HCT116 (cell line): ENCODE measurements around the gene UNC93B1. TPM values are rescaled to one million over a fixed set of nuclear protein-coding genes. Genes with fewer than 3 reads are reported as not detected.

Experiments used
- ATAC-seq: fragments of 200-7000 bp; cut with Tn5 transposase; 2 replicates; pipeline ENCODE4 v1.9.1; 2020; ENCODE audit warnings: mild to moderate bottlenecking, moderate library complexity
- BruUV-seq: library from RNA; stranded (reverse); fragments of 400-500 nt; replicated peaks from 2 replicates; lab custom pipeline; 2021; lab: Mats Ljungman, UMichigan
- CTCF ChIA-PET: fragments of 300-600 bp; sonication (Branson Sonifier 250); formaldehyde crosslinking; loops from one replicate; lab custom pipeline; 2021; ENCODE audit warnings: antibody characterized with exemption; lab: Charles Lee
- POLR2A ChIA-PET: fragments of 300-600, 350-600 bp; sonication (Branson Sonifier 250); formaldehyde crosslinking; loops from one replicate; lab custom pipeline; 2021; ENCODE audit warnings: antibody characterized with exemption; lab: Charles Lee
- RAD21 ChIA-PET, 2 experiments: fragments of 300-600 bp; sonication (Branson Sonifier 250); formaldehyde crosslinking; loops; one replicate each; lab custom pipeline; 2023; ENCODE audit warnings: low total read pairs in 2 of 2; ENCODE audit not compliant: uncharacterized antibody in 2 of 2, unreplicated experiment in 2 of 2, low non-redundant PET in 1 of 2; lab: Charles Lee
- DNase-seq: peaks from one replicate; pipeline ENCODE4 v3.0.0-alpha.2; 2010; ENCODE audit warnings: low read depth, low spot score
- H2AFZ ChIP-seq: fragments of 200-600 bp; shearing (Covaris generic), sonication (generic); 2 replicates; pipeline ENCODE4 v1.6.1; 2017; ENCODE audit warnings: low read depth, mixed run types, mixed read lengths, antibody characterized with exemption, low read length; ENCODE audit not compliant: poor library complexity, severe bottlenecking
- H3K27ac ChIP-seq: 2 replicates; pipeline ENCODE4 v1.5.1; 2012; ENCODE audit warnings: low read depth, low read length
- H3K27me3 ChIP-seq: fragments of 200-600 bp; sonication (generic); 2 replicates; pipeline ENCODE4 v1.6.1; 2016; ENCODE audit warnings: mixed run types, low read length, mixed read lengths; ENCODE audit not compliant: insufficient read depth
- H3K36me3 ChIP-seq, 2 experiments: fragments of 200-500 bp in 1 of 2; fragments of 200-600 bp in 1 of 2; sonication (Bioruptor generic) in 1 of 2; sonication (generic) in 1 of 2; 2 replicates each; pipeline versions ENCODE4 v1.5.1 to v1.6.1; 2014 to 2016; ENCODE audit warnings: low read length in 2 of 2, inconsistent platforms in 1 of 2, mixed read lengths in 1 of 2, mixed run types in 1 of 2; ENCODE audit not compliant: insufficient read depth in 2 of 2, control insufficient read depth in 1 of 2
- H3K4me1 ChIP-seq, 2 experiments: fragments of 200-600 bp in 1 of 2; sonication (generic) in 1 of 2; 2 replicates each; pipeline versions ENCODE4 v1.5.1 to v1.6.1; 2012 to 2017; ENCODE audit warnings: low read length in 2 of 2, inconsistent platforms in 1 of 2, mild to moderate bottlenecking in 1 of 2, mixed read lengths in 1 of 2, mixed run types in 1 of 2, moderate library complexity in 1 of 2; ENCODE audit not compliant: insufficient read depth in 2 of 2, control insufficient read depth in 1 of 2
- H3K4me2 ChIP-seq: fragments of 200-600 bp; sonication (generic); 2 replicates; pipeline ENCODE4 v1.6.1; 2017; ENCODE audit warnings: mixed run types, low read length, mixed read lengths
- H3K4me3 ChIP-seq, 2 experiments: fragments of 200-600 bp in 1 of 2; sonication (generic) in 1 of 2; replicated peaks in 1 of 2; 2 replicates each; pipeline ENCODE4 v1.5.1; 2011 to 2016; ENCODE audit warnings: low read length in 2 of 2, control low read depth in 1 of 2, low read depth in 1 of 2, mild to moderate bottlenecking in 1 of 2, mixed read lengths in 1 of 2, mixed run types in 1 of 2
- H3K79me2 ChIP-seq: fragments of 200-600 bp; sonication (generic); 2 replicates; pipeline ENCODE4 v1.6.1; 2017; ENCODE audit warnings: mild to moderate bottlenecking, mixed run types, low read length, moderate library complexity, mixed read lengths; ENCODE audit not compliant: insufficient read depth
- H3K9ac ChIP-seq: fragments of 200-600 bp; sonication (generic); 2 replicates; pipeline ENCODE4 v1.6.1; 2016; ENCODE audit warnings: low read length, mixed read lengths
- H3K9me2 ChIP-seq: fragments of 200-600 bp; sonication (generic), shearing (Covaris generic); 2 replicates; pipeline ENCODE4 v1.6.1; 2017; ENCODE audit warnings: mixed run types, mild to moderate bottlenecking, moderate library complexity; ENCODE audit not compliant: insufficient read depth
- H3K9me3 ChIP-seq, 2 experiments: fragments of 200-500 bp in 1 of 2; fragments of 200-600 bp in 1 of 2; sonication (Bioruptor generic) in 1 of 2; sonication (generic) in 1 of 2; 2 replicates each; pipeline ENCODE4 v1.6.1; 2014 to 2017; ENCODE audit warnings: low read length in 2 of 2, mixed read lengths in 2 of 2, inconsistent platforms in 1 of 2, low read depth in 1 of 2, mild to moderate bottlenecking in 1 of 2, mixed run types in 1 of 2, moderate library complexity in 1 of 2; ENCODE audit not compliant: control insufficient read depth in 1 of 2, insufficient read depth in 1 of 2
- H4K20me1 ChIP-seq: fragments of 200-600 bp; sonication (generic), shearing (Covaris generic); 2 replicates; pipeline ENCODE4 v1.6.1; 2017; ENCODE audit warnings: mixed run types, mild to moderate bottlenecking, moderate library complexity; ENCODE audit not compliant: insufficient read depth
- CTCF ChIP-seq, 3 experiments: fragments of 200-600 bp in 1 of 3; sonication (generic) in 1 of 3; IDR thresholded peaks in 2 of 3; conservative IDR thresholded peaks in 1 of 3; 2 replicates each; pipeline ENCODE4 v1.5.1; 2012 to 2017; ENCODE audit warnings: low read depth in 2 of 3, low read length in 2 of 3, antibody characterized with exemption in 1 of 3, borderline replicate concordance in 1 of 3, control low read depth in 1 of 3, mild to moderate bottlenecking in 1 of 3, mixed read lengths in 1 of 3, mixed run types in 1 of 3, moderate library complexity in 1 of 3; ENCODE audit not compliant: insufficient read depth in 1 of 3
- EGR1 ChIP-seq: IDR thresholded peaks from 2 replicates; pipeline ENCODE4 v1.6.1; 2012; ENCODE audit warnings: low read depth
- ELF1 ChIP-seq: IDR thresholded peaks from 2 replicates; pipeline ENCODE4 v1.6.1; 2012; ENCODE audit warnings: low read depth, borderline replicate concordance
- EZH2 ChIP-seq: fragments of 200-600 bp; sonication (generic); IDR thresholded peaks from 2 replicates; pipeline ENCODE4 v1.6.1; 2017; ENCODE audit warnings: antibody characterized with exemption, mixed run types
- FOSL1 ChIP-seq: IDR thresholded peaks from 2 replicates; pipeline ENCODE4 v1.6.1; 2012; ENCODE audit warnings: low read depth
- MAX ChIP-seq: IDR thresholded peaks from 2 replicates; pipeline ENCODE4 v1.6.1; 2012
- POLR2A ChIP-seq: IDR thresholded peaks from 2 replicates; pipeline ENCODE4 v1.7.0; 2011; ENCODE audit warnings: borderline replicate concordance; ENCODE audit not compliant: insufficient read depth, insufficient read length; ENCODE audit errors: extremely low read depth
- RAD21 ChIP-seq: IDR thresholded peaks from 2 replicates; pipeline ENCODE4 v1.6.1; 2012; ENCODE audit warnings: low read depth, mild to moderate bottlenecking
- SIN3A ChIP-seq: IDR thresholded peaks from 2 replicates; pipeline ENCODE4 v1.6.1; 2012; ENCODE audit warnings: low read depth
- SP1 ChIP-seq: IDR thresholded peaks from 2 replicates; pipeline ENCODE4 v1.6.1; 2012; ENCODE audit warnings: low read depth
- YY1 ChIP-seq: IDR thresholded peaks from 2 replicates; pipeline ENCODE4 v1.6.1; 2011; ENCODE audit warnings: low read length, low read depth, moderate library complexity, mild to moderate bottlenecking; ENCODE audit not compliant: insufficient replicate concordance; ENCODE audit errors: extremely low read depth
- ZFX ChIP-seq: fragments of 450-650 bp; IDR thresholded peaks from 2 replicates; pipeline ENCODE4 v1.6.1; 2017
- ZNF274 ChIP-seq: fragments of 200-500 bp; sonication (Bioruptor generic); IDR thresholded peaks from 2 replicates; pipeline ENCODE4 v1.6.1; 2014; ENCODE audit warnings: mild to moderate bottlenecking, low read depth, low read length, inconsistent platforms
- intact Hi-C: fragments of 100-400 bp; cut with micrococcal nuclease; formaldehyde crosslinking; loops from 2 replicates; pipeline ENCODE4 v1.10.0; 2022
- total RNA-seq: library from RNA; stranded (reverse); gene quantifications from one replicate; pipeline ENCODE4 v1.2.1, GENCODE V29; 2021; ENCODE audit not compliant: unreplicated experiment

The UNC93B1 gene
- total RNA-seq, 1 experiment from 2014 or later, result 72.9 TPM

- intact Hi-C loops, result no loop called here
- DNase-seq, result no peak
- RAD21 ChIA-PET, result no interaction called here
- ATAC-seq, result no peak
- CTCF ChIA-PET, result no interaction called here
- no peaks in the 10 kb centered on the region for H3K27me3 ChIP-seq
- no peak overlapping the region for H3K27ac ChIP-seq
- BruUV-seq, result no TSS peak
- H4K20me1 ChIP-seq, result no peaks in the 10 kb centered on the region
- no peak overlapping the region for H2AFZ ChIP-seq
- no peaks in the 10 kb centered on the region; a peak in 1 of 4 replicates for H3K36me3 ChIP-seq
- TF ChIP-seq FOSL1 (no peak), POLR2A (no peak), EZH2 (no peak), YY1 (no peak)
- H3K4me1 ChIP-seq, result no peaks in the 10 kb centered on the region
- H3K9me2 ChIP-seq, result no peaks in the 10 kb centered on the region
- H3K9me3 ChIP-seq, result no peaks in the 10 kb centered on the region
- no peaks in the 10 kb centered on the region for H3K79me2 ChIP-seq
- H3K4me2 ChIP-seq, result no peak overlapping the region
- no peak overlapping the region for H3K9ac ChIP-seq
- H3K4me3 ChIP-seq, result no peak overlapping the region
- POLR2A ChIA-PET, result no interaction called here
Observed at GRCh38 chr11:68049509-68050370, 45.8 kb upstream of the UNC93B1 start.

- ChIA-PET CTCF (no interaction called here), POLR2A (no interaction called here), RAD21 (no interaction called here)
- DNase-seq (no peak), ATAC-seq (no peak)
- H4K20me1 ChIP-seq, result no peaks in the 10 kb centered on the region
- H3K79me2 ChIP-seq, result no peaks in the 10 kb centered on the region
- H3K9me2 ChIP-seq, result no peaks in the 10 kb centered on the region
- H3K27me3 ChIP-seq, result no peaks in the 10 kb centered on the region
- no peak overlapping the region for H3K4me3 ChIP-seq
- intact Hi-C loops, result no loop called here
- H3K36me3 ChIP-seq, result no peaks in the 10 kb centered on the region; a peak in 1 of 4 replicates
- H3K9me3 ChIP-seq, result no peaks in the 10 kb centered on the region
- H3K4me2 ChIP-seq, result no peak overlapping the region
- no TSS peak for BruUV-seq
- H3K4me1 ChIP-seq, result no peaks in the 10 kb centered on the region
- H3K9ac ChIP-seq, result no peak overlapping the region
- no peak overlapping the region for H2AFZ ChIP-seq
- H3K27ac ChIP-seq, result no peak overlapping the region
- no peak for TF ChIP-seq ELF1
- no peak for TF ChIP-seq MAX
- TF ChIP-seq CTCF (IDR thresholded peaks at IDR 0.05 in 2 of 3, conservative IDR thresholded peaks at IDR 0.05 in 1 of 3; ENCODE audit: borderline replicate concordance in 1 of 3, insufficient read depth in 1 of 3, low read depth in 2 of 3, low read length in 2 of 3), result no peak
- TF ChIP-seq POLR2A, result no peak
- TF ChIP-seq SP1, result no peak
- TF ChIP-seq SIN3A, result no peak
- no peak for TF ChIP-seq EGR1
- no peak for TF ChIP-seq YY1
- no peak for TF ChIP-seq RAD21
- no peak for TF ChIP-seq ZNF274
- no peak for TF ChIP-seq EZH2
- no peak for TF ChIP-seq ZFX
Observed at GRCh38 chr11:68048681-68049508, 45.0 kb upstream of the UNC93B1 start.
